ENCODE results near the gene MGAT3.

The MGAT3 gene

DNA sequence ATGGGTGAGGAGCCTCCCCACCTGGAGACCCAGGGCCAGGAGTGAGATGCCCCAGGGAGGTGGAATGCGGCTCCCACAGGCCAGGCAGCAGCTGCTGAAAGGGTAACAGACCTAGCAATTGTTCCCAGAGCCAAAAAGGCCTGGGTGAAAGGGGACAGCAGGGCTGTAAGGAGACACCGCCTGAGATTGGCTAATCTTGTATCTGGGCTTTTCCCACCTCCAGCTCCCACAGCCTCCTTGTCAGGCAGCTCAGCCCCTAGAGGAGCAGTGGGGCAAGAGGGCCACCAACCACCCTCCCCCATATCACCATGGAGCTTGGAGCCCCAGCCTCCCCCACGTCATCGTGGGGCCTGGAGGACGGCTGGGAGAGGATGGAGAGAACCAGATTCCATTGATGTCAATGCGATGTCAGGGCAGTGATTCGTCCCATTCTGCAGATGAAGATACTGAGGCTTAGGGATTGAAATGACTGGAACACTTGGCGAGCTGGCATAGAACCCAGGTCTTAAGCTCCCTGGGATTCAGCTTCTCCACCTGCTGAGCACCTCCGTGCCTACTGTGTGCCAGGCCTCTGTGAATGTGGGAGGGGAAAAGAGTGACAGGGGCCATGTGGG is 2.9 kb upstream of the MGAT3 start:
- DNase-seq = no peak

GRCh38 chr22:39454385-39454871 is 2.4 kb upstream of the MGAT3 start:
- no peak for DNase-seq

GRCh38 chr22:39457198-39457555 is 365 bp downstream of the MGAT3 start:
- DNase-seq = no peak

DNA sequence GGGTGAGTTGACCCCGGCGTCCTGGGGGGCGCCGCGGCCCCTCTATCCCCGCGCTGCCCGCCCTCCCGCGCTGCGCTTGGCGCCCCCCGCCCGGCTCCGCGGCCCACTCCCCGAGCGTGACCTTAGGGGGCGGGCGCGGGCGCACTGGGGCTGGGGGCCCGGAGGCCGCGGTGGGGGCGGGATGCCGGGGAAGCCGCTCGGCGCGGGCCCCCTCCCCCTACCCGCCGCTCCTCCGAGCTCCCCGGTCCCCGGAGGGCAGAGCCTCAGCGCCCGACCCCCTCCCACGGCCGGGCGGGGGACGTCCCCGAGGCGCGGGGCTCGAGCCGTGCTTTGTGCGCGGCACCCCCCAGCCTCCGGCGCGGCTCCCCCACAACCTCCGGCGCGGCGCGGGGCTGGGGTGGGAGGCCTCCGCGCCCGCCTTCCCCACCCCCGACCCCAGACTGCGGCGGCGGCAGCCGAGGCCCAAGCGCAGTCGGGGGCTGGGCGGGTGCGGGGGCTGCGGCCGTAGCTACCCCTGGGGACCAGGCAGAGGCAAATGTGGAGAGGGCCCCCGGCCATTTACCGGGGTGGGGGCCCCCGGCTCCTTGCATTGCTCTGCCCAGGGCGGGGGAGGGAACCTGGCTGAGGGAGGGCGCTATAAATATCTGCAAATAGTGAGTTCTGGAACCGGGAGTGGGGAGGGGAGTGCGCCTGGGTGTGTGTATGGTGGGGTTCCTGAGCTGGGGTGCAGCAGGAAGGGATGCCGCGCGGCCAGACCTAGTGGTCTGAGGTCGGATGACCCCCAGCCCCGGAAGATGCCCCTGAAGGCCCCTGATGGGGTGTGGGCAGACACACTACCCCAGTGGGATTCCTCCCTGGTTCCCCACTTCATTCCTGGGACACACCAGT is 988 bp downstream of the MGAT3 start:
- no peak for DNase-seq

- no peak for DNase-seq
These were observed 1.8 kb downstream of the MGAT3 start for GRCh38 chr22:39458444-39459083.

GRCh38 chr22:39459681-39460080 is 2.9 kb downstream of the MGAT3 start:
- DNase-seq = no peak

GRCh38 chr22:39462443-39463221 is 5.8 kb downstream of the MGAT3 start:
- DNase-seq = no peak

- no peak for DNase-seq
These were observed 6.5 kb downstream of the MGAT3 start for GRCh38 chr22:39463277-39463676.

DNA sequence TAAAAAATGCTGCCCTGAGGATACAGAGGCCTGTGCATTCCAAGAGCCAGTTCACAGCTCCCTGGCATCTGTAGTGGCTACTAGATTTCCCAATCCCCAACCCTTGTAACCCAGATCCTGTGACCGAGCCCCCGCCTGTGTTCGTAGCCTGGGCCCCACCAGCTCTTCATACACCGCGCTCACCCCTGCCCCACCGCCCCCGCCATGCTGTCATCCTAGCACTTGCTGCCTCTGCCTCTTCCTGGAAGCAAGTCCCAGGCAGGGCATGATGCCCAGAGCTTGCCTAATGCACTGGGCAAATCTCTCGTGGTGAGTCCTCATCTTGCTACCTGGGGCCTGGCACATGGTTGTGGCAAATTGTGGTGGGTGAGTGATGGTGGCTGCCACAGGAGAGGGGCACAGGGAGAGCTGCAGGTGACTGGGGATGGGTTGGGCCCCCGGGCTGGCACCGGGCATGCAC is 7.1 kb downstream of the MGAT3 start:
- DNase-seq = no peak

GRCh38 chr22:39466228-39467006 is 9.6 kb downstream of the MGAT3 start:
- DNase-seq = no peak

DNA sequence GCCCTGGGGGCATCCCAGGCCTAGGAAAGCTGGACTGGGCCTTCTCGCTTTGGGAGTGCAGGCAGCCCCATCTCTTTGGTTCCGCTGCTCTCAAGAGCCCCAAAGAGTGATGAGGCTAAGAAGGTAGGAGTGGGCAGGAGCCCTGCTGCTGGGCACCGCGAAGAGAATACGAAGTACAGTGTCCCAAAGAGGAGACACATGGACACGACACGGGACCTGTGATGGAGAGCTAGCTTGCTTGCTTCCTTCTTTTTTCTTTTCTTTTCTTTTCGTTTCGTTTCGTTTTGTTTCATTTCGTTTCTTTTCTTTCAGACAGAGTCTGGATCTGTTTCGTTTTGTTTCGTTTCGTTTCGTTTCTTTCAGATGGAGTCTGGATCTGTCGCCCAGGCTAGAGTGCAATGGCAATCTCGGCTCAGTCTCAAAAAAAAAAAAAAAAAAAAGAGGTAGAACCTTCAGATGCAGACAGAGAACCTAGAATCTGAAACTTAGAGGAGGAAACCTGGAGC is 10.6 kb downstream of the MGAT3 start:
- no peak for DNase-seq

- DNase-seq = no peak
These were observed 11.9 kb downstream of the MGAT3 start for GRCh38 chr22:39468487-39469325.

DNA sequence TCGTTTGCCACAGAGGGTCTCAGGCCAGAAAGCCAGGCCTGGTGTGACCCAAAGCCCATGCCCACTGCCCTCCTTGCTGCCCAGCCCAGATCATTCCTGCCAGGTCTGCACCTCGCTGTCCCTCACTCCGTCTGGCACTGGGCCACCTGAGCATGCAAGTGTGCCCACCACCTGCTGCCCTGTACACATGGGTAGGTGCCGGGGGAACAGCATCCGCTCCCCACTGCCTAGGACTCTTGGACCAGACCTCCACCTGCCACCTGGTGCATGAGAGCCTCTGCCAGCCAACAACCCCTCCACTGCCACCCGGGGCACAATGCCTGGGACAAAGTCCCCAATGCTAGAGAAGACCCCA is 12.5 kb downstream of the MGAT3 start:
- no peak for DNase-seq

DNA sequence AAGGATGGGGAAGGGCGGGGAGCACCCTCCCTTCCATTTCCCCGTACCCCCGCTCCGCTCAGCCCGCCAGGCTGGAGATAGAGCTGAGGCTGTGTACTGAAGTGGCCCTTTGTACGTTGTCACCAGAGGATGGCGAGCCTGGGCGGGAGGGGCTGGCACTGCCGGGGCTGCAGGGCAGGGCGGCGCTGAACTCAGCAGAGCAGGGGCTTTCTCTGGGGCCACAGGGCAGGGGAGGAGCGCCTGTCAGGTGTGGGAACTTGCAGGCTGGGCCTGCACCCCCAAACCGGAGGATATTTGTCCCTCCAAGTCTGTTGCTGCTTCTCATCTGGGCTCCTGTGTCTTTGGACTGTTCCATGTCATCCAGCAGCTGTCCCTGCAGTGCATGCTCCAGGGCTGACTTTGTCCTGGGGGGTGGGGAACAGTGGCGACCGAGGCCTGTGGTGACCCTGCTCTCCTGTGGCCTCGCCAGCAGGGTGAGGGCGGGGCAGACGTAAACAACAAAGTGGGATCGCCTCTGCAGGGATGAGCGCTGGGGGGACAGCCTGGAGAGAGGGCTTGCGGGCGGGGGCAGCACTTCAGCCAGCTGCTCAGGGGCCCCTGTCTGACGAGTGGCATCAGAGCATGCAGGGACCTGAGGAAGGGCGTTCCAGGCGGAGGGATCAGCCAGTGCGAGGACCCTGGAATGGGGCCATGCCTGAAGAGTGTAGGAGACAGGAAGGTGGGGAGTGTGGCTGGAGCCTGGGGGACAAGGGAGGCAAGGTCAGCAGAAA is 13.1 kb downstream of the MGAT3 start:
- DNase-seq = no peak

DNA sequence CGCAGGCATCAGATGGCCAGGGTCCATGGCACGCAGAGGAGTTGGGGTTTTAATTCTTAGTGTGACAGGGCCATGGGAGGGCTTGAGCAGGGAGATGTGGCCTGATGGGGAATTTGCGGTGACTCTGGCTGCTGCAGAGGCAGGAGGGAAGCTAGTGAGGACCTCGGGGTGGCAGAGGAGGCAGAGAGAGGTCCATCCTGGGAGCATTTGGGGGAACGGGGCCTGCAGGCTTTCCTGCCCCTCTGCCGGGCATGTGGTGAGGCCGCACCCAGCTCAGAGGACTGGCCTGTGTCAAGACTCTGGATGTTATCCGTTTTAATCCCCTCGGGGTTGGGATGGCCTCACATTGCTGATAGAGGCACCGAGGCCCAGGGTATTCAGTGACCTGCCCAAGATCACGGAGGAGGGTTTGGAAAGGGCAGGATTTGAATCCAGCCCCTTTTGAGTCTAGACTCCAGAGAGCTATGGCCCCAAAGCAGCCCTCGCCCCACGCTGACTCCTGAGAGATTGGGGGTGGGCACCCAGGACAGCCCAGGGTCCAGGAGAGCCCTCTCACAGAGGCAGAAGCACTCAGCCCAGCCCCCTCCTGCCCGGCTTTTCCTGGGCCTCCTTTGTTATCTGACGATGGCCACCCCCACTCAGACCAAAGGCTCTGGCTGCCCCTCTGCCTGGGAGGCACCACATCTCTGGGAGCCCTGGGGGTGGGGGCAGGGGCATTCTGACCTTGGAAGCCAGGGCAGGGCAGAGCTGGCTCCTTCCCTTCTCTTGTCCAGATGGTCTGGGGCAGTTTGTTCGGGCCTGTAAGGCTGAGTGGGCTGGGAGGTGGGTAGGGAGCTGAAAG is 13.9 kb downstream of the MGAT3 start:
- no peak for DNase-seq

GRCh38 chr22:39471381-39472141 is 14.7 kb downstream of the MGAT3 start:
- peak; percentile 66 for DNase-seq

- DNase-seq = no peak
These were observed 16.1 kb downstream of the MGAT3 start for GRCh38 chr22:39472570-39473556.

Measured in fibroblast of skin of abdomen (primary cell).